Measurements from ENCODE around the gene ZNF236.

DNA sequence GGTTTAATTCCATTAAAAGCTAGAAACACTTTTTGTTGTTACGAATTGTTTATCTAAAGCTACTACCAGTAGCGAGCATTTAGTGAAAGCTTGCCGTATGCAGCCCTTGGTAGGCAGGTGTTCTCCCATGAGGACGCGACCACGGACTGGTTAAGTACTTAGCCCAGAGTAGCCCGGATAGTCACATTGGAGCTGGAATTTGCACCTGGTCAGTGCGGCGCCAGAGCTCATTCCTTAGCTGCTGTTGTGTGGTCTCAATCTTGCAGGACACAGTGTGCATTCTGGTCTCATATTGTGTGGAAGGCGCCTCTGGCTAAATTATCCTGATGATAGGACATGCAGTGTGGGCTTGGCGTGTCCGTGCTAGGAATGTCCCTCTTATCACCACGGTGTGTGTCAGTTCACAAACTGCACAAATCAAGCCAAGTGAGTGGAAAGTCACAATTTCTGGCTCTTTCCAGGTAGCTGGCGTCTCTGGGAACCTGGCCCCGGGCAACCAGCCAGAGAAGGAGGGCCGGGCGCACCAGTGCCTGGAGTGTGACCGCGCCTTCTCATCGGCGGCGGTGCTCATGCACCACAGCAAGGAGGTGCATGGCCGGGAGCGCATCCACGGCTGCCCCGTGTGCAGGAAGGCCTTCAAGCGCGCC, 133.3 kb downstream of the ZNF236 start:
- TF ChIP-seq HOXA7 (CRISPR knock-in tag; IDR thresholded peaks at IDR 0.05) (no peak), EHMT2 (IDR thresholded peaks at IDR 0.05; ENCODE audit: low read depth) (no peak), POLR2A (IDR thresholded peaks at IDR 0.05; ENCODE audit: low read length) (no peak), FOSL2 (IDR thresholded peaks at IDR 0.05) (no peak), FOSL2 (CRISPR knock-in tag; IDR thresholded peaks at IDR 0.05) (no peak), JUNB (IDR thresholded peaks at IDR 0.05) (no peak)
- TF ChIP-seq, protein P1, sequence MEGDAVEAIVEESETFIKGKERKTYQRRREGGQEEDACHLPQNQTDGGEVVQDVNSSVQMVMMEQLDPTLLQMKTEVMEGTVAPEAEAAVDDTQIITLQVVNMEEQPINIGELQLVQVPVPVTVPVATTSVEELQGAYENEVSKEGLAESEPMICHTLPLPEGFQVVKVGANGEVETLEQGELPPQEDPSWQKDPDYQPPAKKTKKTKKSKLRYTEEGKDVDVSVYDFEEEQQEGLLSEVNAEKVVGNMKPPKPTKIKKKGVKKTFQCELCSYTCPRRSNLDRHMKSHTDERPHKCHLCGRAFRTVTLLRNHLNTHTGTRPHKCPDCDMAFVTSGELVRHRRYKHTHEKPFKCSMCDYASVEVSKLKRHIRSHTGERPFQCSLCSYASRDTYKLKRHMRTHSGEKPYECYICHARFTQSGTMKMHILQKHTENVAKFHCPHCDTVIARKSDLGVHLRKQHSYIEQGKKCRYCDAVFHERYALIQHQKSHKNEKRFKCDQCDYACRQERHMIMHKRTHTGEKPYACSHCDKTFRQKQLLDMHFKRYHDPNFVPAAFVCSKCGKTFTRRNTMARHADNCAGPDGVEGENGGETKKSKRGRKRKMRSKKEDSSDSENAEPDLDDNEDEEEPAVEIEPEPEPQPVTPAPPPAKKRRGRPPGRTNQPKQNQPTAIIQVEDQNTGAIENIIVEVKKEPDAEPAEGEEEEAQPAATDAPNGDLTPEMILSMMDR (IDR thresholded peaks at IDR 0.05), result no peak

Measured in A549 (cell line).